ENCODE measurements around the gene NCK1.

- TF ChIP-seq, protein P1, sequence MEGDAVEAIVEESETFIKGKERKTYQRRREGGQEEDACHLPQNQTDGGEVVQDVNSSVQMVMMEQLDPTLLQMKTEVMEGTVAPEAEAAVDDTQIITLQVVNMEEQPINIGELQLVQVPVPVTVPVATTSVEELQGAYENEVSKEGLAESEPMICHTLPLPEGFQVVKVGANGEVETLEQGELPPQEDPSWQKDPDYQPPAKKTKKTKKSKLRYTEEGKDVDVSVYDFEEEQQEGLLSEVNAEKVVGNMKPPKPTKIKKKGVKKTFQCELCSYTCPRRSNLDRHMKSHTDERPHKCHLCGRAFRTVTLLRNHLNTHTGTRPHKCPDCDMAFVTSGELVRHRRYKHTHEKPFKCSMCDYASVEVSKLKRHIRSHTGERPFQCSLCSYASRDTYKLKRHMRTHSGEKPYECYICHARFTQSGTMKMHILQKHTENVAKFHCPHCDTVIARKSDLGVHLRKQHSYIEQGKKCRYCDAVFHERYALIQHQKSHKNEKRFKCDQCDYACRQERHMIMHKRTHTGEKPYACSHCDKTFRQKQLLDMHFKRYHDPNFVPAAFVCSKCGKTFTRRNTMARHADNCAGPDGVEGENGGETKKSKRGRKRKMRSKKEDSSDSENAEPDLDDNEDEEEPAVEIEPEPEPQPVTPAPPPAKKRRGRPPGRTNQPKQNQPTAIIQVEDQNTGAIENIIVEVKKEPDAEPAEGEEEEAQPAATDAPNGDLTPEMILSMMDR (IDR thresholded peaks at IDR 0.05; ENCODE audit: poor library complexity): no peak
- no peak for TF ChIP-seq EZH2 (IDR thresholded peaks at IDR 0.05; ENCODE audit: borderline replicate concordance)
- no peak for TF ChIP-seq EZH2phosphoT487 (IDR thresholded peaks at IDR 0.05; ENCODE audit: low read depth, severe bottlenecking, unreplicated experiment)
Observed at GRCh38 chr3:136946978-136947377, 85.0 kb downstream of the NCK1 start.

All from hepatocyte (in vitro differentiated cells).